COLO668 (cell line): ENCODE measurements around the gene PNPLA2.
A peak's percentile ranks its signal among the peaks of the same experiment; 100 is the strongest.

ENCODE experiments used
- DNase-seq: peaks from one replicate; lab custom pipeline; 2025; ENCODE audit not compliant: unreplicated experiment; lab: John Stamatoyannopoulos, UW

The PNPLA2 gene

DNA sequence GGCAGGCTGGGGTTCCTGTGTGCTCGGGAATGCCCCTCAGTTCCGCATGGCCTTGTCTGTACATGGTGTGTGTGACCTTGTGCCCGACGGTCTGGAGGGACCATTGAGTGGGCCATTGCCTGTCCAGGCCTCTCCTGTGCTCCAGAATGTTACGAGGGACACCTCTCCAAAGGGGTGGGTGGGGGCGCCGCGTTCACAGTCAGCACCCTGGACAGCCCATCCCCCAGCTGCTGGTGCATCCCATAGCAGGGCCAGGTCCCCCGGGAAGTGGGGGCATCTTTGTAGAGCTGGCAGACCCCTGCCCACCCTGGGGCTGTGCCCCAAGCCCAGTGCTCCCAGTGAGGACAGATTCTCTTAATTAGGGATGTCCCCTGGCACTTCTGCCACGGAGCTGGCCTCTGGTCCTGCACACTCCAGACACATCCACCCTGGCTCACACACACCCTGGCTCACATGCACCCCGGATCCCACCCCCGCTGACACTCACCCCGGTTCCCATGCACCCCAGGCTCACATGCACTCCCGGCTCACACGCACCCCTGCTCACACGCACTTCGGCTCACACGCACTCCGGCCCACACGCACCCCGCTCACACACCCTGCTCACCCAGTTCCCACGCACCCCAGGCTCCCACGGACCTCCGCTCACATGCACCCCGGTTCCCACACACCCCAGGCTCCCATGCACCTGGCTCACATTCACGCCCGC lies 39.5 kb downstream of the PNPLA2 start:
- DNase-seq = no peak

DNA sequence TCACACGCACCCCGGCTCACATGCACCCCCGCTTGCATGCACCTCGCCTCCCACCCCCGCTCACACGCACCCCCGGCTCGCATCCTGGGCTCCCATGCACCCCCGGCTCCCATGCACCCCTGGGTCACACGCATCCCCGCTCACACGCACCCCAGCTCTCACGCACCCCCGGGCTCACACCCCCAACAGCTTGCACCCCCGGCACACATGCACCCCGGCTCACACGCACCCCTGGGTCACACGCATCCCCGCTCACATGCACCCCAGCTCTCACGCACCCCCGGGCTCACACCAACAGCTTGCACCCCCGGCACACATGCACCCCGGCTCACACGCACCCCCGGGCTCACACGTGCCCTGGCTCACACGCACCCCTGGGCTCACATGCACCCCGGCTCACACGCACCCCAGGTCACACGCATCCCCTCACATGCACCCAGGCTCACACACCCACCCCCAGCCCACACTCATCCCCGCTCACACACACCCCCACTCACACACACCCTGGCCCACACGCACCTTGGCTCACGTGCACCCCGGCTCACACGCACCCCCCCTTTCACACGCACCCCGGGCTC lies 40.1 kb downstream of the PNPLA2 start:
- DNase-seq = no peak

DNA sequence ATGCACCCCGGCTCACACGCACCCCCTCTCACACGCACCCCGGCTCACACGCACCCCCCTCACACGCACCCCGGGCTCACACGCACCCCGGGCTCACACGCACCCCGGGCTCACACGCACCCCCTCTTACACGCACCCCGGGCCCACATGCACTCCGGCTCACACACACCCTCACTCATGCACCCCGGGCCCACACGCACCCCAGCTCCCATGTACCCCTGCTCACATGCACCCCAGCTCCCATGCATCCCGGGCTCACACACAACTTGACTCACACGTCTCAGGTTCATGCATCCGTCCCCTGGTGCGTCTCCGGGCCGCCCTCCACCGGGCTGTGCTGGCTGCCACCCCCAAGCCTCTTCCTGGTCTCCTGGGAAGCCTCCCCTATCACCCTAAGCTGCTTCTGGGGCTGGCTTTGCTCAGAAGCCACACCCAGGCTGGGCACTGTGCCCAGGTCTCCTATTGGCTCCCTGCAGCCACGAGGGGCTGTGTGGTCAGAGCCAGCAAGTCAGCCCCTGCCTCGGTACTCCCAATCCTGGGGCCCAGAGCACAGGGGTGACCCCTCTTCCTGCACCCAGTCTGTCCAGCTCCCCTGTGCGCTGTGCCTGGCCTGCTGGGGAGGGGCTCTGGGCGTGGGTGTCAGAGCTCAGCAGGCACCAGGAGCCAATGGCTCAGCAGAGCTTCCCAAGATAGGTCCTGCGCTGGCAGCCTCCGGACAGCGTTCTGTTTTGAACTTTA lies 40.8 kb downstream of the PNPLA2 start:
- DNase-seq = peak; percentile 63

DNA sequence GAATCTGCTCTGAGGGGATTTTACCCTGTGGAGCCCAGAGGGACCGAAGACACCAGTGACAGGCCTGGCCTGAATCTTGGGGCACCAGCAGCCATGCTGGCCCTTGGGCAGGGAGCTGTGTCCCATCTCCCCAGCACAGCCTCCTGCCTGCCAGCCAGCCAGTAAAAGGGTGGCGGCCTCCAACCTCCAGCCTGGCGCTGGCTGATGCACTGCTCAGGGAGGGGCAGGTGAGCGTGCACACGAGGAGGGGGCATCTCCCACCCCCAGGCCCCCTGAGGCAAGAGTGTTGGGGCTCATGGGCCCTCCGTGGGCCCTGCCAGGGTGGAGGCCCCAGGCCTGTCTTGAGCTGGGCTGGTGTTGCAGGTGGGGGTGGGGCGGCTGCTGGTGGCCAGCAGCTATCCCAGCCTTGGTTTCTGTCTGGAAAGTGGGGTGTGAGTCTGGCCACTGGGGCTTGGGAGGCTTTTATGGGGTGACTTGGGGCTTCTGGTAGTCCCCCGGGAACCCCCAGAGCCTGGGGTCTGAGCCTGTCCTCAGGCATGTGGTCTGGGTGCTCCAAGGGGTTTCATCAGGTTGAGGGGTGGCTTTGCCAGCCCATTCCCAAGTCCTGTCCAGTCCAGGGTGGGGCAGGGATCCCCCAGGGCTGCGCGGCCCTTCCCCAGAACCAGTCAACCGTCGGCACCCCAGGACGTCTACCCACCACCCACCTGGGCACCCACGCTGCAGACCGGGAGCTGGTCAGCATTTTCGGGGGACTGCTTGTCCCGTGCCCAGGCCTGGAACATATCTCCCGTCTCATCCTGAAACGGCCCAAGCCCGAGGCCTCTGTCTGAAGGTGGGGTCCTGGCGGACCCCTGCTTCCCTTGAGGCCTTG lies 41.8 kb downstream of the PNPLA2 start:
- DNase-seq = no peak

DNA sequence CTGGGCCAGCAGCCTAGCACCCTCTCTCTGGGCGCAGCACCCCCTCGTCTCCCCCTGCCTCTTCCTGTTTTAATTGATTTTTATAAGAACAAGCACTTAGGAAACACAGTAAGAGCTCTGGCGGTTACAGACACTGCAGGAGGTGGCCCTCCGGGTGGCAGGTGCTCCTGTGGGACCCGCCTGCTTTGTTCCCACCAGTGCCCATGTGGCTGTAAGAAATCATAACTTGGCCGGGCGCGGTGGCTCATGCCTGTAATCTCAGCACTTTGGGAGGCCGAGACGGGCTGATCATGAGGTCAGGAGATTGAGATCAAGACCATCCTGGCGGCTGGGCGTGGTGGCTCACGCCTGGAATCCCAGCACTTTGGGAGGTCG lies 42.4 kb downstream of the PNPLA2 start:
- peak; percentile 4 for DNase-seq

DNA sequence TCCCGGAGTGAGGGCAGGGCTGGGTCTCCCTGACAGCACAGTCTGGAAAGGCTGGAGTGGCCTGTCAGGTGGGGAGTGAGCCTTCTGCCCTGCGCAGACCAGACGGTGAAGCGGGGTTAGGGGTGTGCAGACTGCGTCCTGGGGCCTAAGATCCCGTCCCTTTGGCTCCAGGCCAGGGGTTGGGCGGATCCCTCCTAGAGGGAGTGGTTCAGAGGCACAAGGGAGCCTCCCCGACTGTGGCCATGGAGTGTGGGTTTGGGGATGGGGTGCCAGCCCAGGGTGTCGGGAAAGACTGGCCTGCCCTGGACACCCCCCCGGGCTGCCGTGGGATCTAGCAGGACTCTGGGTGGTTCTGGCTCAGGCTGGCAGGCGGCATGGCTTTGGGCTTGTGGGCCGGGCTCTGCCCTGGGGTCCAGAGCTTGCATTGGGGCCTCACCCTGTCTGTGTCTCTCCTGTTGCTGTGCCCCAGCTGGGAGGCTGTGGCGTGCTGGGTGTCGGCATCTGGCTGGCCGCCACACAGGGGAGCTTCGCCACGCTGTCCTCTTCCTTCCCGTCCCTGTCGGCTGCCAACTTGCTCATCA lies 43.5 kb downstream of the PNPLA2 start:
- DNase-seq = peak; percentile 27

DNA sequence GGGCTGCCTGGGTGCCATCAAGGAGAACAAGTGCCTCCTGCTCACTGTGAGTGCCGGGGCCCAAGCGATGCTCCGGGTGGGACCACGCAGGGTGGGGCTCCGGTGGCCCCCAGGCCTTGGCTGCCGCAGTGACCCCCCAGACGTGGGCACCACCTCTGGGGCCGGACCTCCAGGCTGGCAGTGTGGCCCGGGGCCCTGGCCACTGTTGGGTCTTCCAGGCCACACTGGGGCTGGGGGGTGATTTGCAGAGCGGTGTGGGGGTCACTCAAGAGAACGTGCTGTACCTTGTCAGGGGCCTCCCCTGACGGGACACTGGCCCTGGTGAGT lies 43.9 kb downstream of the PNPLA2 start:
- DNase-seq = no peak

DNA sequence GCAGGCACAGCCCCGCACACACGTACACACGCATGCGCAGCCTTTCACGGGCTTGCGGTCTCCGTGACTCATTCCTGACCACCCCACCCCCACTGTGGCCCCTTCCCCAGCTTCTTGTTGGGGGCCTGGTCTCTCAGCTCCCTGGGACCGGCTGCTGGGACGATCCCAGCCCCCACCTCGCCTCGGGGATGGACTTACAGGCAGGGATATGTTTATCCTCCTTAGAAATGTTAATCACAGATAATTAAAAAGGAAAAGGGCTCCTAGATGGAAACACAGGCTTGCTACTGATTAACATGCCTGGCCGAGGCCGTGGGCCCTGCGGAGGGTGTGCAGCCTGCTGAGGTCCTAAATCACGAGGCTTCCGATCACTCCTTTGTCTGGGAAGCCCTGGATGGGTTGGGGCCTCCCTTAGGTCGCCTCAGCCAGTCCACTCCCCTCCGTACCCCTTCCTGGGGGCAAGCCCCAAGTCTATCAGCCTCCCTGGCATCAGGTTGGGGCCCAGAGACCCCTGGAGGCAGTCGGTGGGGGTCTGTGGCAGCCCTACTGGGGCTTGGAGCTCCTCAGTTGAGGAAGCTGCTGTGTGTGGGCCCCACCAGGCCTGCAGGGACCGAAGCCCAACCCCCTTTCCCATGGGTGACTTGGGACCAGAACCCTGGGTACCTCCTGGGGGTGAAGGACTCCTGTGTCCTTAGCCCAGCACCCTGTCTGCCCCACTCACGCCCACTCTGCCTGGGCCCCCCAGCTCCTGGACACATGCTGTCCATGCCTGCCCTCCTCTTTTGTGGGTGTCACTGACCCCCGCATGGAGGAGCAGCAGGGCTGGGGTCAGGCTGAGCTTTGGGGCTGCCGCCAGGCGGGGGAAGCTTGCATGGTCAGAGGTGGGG lies 44.6 kb downstream of the PNPLA2 start:
- DNase-seq = no peak

DNA sequence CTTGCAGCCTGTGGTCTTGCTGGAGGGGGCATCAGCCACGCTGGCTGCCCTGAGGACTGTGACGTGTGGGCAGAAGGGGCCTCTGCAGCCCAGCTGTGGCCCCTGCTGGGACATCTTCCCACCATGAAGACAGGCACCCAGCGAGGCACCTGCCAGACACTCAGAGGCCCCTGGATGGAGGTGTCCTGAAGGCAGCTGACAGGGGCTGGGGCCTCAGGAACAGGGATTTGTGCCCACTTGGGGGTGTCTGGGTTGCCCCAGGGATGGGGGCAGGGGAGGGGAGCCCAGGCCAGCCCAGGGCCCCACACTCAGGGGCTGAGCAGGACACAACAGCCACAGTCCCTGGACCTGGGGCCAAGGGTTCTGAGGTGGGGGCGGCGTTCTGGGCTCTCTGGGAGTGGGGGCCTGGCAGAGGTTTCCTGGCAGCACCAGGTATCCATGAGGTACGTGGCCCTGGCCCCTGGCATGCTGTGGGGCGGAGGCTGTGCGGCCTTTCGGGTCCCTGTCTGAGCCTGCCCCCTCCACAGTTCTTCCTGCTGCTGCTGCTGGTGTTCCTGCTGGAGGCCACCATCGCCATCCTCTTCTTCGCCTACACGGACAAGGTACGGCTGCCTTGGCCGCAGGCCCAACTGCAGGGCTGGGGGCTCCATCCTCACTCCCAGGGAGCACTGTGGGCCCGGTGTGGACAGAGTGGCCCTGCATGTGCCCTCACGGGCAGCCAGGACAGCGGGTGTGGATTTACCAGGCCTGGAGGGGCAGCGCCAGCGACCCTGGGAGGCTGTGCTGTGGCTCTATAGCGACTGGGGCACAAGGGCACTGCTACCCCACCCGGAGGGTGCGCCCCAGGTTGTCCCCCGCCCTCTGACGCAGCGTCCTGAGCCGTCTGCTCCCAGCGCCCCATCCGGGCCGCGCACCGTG lies 45.5 kb downstream of the PNPLA2 start:
- DNase-seq = no peak

DNA sequence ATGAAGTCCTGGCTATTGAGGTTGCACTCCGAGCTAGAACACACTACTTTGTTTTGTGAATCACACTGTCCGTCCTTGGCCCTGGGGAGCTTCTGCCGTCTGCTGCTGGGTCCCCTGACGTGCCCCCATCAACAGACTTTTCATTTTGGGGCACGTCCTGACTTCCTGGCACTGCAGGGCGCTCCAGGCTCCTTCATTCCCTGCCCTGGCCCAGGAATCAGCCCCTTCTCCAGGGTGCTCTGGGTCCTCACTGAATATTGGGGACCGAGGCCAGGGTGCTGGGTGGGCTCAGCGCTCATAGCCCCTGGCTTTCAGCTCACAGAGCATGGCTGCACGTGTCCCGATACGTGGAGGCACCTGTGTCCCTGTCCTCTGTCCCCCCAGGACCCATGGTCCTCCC lies 46.2 kb downstream of the PNPLA2 start:
- DNase-seq = no peak

DNA sequence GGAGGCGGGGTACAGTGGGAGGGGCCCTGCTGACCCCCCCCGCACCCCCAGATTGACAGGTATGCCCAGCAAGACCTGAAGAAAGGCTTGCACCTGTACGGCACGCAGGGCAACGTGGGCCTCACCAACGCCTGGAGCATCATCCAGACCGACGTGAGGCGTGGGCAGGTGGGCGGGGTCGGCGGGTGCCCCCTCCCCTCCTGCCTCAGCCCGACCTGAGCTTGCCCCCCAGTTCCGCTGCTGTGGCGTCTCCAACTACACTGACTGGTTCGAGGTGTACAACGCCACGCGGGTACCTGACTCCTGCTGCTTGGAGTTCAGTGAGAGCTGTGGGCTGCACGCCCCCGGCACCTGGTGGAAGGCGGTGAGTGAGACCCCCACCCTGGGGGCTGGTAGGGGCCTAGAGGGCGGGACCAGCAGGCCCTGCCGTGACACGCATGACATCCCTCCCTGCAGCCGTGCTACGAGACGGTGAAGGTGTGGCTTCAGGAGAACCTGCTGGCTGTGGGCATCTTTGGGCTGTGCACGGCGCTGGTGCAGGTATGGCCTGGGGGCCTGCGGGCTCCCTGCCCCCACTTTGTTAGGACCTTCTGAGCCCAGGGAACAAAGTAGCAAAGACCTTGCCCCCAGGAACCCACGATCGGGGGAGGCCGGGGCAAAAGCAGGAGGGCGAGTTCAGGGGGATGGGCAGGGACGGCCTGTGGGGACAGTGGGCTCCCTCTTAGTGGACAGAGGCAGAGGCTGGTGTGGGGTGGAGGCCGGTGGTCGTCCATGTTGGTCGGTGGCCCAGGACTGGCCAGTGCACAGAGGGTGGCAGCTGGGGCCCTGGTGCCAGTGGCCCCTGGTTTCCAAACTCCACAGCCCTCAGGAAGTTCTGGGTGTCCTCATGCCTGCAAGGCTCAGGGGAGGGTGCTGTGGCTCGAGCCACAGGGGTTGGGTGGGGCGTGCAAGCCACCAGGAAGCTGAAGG lies 47.0 kb downstream of the PNPLA2 start:
- DNase-seq = no peak

DNA sequence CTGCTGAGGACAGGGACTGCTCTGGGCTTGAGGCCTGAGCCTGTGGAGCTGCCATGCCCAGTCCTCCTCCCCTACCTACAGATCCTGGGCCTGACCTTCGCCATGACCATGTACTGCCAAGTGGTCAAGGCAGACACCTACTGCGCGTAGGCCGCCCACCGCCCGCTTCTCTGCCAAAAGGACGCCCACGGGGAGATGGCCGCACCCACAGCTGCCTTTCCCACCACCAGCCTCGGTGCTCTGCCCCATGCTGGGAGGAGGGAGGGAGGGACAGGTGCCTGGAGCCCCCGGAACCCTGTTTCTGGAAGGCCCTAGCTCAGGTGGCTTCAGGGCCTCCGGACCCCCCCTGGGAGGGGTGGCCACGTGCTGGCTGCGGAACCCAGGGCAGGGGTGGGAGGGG lies 47.8 kb downstream of the PNPLA2 start:
- DNase-seq = no peak

DNA sequence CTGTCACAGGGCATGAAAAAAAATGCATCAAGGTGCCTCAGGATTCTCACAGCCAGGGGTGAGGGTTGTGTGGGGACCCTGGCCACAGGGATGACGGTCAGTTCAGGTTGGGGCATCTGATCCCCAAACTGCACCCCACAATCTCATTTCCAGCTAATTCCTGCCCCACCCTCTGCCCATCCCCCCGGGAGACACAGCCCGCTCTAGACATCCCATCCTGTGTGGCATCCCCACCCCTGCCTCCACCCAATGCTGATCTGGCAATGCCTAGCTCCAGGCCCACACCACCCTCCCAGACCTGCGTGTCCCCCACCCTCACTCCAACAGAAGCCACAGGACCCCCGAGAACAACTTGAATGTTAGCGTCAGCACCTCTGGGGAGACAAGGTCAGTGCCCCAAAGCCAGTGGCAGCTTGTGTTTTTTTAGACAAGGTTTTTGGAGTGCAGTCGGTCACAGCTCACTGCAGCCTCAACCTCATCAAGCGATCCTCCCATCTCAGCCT lies 49.2 kb downstream of the PNPLA2 start:
- no peak for DNase-seq

DNA sequence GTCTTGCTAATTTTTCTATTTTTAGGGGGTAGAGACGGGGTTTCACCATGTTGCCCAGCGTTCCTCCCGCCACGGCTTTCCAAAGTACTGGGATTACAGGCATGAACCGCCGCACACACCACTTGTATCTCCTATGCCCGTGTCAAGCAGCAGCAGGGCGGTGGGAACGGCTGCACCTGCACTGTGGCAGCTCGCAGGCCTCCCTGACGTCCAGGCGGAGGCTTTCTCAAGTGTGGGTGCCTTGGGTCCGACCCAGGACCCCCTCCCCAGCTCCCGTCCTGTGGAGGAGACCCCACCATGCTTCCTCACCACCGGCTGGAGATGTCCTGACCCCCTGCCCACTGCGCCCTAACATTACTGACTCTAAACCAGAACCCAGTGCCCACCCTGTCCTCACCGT lies 49.7 kb downstream of the PNPLA2 start:
- no peak for DNase-seq

DNA sequence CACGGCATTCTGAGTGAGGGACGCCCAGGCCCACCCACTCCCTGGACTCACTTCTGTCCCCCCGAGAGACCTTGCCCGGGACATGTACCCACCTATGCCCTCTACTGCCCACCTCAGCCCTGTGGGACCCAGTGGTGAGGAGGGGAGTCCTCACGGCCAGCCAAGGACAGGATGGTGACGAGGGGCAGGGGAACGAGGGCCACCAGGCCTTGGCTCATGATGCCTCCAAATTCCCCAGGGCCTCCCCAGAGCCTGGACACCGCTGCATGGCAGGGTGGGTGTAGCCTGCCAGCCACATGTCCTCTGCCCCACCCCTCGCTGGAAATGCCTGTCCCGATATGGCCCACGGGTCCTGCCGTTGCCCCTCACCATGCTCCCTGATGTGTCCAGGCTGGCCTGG lies 50.1 kb downstream of the PNPLA2 start:
- no peak for DNase-seq

DNA sequence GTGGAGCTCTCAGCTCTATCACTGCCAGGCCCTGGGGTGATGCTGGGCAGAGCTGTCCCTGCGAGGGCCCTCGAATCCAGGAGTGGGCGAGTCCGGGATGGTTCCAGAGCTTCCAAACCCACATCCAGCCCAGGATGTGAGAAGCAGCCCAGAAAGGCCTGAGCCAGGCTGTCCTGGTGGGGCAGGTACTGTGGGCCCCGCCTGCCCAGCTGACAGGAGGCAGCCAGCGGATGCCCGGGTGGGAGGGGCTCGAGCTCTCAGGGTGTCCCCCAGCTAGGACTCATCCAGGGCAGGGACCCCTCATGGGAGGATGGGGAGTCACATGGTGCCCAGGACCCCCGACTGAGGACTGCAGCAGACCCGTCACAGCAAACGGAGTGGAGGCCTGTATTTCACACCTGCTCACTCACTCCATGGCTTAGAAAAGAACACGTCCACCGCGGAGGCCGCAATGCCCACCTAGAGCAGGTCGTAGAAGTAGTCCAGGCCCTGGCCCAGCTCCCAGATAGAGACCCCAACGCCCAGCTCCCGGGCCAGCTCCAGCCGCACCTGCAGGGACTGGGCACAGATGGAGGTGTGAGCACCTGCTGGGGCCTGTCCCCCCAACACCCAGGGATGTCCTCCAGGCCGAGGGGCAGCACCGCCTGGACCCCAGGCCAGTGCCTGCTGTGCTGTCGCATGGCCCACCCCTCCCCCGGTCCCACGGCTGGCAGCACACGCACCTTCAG lies 50.8 kb downstream of the PNPLA2 start:
- no peak for DNase-seq

DNA sequence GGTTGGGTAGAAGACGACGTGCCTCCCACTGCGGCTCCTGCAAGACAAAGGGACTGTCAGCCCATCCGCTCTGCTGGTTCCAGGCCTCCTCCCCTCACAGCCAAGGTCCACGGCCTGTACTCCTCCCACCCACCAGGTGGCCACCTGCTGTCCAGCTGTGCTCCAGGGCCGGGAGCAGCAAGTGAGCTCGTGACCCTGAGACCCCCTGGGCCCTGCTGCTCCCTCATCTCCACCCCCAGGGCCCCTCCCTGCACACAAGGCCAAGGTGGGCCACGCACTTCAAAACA lies 51.4 kb downstream of the PNPLA2 start:
- no peak for DNase-seq
